ENCODE data around the gene NLRC5. TPM values are rescaled to one million over a fixed set of nuclear protein-coding genes. Genes with fewer than 3 reads are reported as not detected.

Gene NLRC5
- total RNA-seq, 1 donor from 2014 or later, result 44.9 TPM

DNA sequence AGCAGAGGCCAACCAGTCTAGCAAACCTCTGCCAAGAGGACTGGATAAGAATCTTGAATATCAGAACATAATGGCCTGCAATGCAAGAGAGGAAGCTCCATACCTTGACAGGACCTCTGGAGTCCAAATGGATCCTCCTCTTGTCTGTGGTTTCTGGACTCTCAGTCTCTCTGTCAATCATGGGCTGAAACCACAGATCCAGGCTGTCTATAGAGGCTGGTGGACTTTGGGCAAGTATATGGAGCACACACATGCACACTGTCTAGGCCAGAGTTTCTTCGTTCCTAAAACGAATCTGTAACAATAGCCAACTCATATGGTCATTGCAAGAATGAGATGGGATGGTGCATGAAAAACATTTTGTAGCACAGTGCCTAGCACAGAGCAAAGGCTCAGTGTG lies 37.7 kb downstream of the NLRC5 start:
- ATAC-seq (no peak), DNase-seq (no peak)
- no peaks in the 10 kb centered on the region for H3K9me3 ChIP-seq
- no peaks in the 10 kb centered on the region for H3K4me1 ChIP-seq
- H3K36me3 ChIP-seq, result peaks cover under 1% of the 10 kb centered on the region
- intact Hi-C loops (cut with DNase I), result no loop called here
- no peak overlapping the region for H3K27ac ChIP-seq
- H3K27me3 ChIP-seq, result no peaks in the 10 kb centered on the region
- TF ChIP-seq CTCF (IDR thresholded peaks at IDR 0.05), result no peak
- no peak overlapping the region for H3K4me3 ChIP-seq

DNA sequence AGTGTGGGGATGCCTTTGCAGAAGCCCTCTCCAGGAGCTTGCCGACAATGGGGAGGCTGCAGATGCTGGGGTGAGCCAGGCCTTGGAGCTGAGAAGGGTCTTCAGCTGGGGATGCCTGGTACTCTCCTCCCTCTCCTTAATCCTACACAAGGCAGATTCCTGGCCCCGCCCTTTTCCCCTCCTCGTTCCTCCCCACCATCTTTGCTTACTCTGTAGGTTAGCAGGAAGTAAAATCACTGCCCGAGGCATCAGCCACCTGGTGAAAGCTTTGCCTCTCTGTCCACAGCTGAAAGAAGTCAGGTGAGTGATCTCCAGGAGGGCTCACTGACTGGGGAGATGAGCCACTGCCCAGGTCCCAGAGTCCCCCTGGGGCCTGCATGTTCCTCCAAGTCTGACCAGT lies 38.7 kb downstream of the NLRC5 start:
- Histone ChIP-seq H3K36me3 (no peaks in the 10 kb centered on the region), H3K9me3 (no peaks in the 10 kb centered on the region), H3K4me3 (no peak overlapping the region), H3K4me1 (no peaks in the 10 kb centered on the region), H3K27ac (no peak overlapping the region), H3K27me3 (no peaks in the 10 kb centered on the region)
- intact Hi-C loops (cut with DNase I), result no loop called here
- ATAC-seq, result no peak
- no peak for TF ChIP-seq CTCF (IDR thresholded peaks at IDR 0.05)
- no peak for DNase-seq

DNA sequence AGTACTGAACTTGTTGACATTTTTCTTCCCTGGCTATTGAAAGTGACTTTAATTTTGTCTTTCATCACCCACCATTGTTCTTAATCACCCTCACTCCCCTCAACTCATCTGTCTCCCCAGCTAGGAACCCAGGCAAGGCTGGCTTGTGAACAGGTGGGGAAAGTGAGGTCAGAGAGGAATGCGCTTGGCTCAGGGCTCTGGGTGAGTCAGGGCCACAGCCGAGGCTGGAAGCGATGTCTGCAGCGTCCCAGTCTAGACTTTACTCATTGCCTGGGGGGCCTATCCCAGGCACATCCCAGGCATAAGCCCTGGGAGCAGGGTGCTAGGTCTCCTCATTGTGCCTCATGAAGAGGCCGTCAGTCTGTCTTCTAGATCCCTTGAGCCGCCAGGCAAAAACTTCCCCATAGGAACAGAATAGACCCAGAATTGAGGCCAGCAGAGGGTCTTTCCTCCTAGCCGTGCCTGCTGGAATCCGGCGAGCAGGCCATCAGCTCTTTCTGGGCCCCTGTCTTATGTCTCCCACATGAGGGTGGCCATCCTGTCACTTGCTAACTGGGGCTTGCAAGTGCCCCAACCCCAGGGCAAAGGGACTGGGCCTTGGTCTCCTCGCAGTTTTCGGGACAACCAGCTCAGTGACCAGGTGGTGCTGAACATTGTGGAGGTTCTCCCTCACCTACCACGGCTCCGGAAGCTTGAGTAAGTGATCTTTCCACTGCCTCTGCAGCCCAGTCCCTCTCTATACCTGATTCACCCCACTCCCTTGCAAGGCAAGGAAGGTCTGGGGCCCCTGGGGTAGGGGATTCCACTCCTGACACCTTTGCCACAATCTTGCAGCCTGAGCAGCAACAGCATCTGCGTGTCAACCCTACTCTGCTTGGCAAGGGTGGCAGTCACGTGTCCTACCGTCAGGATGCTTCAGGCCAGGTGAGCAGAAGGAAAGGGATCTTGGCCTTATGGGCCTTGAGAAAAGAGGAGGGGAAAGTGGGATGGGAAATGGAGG lies 40.1 kb downstream of the NLRC5 start:
- H3K36me3 ChIP-seq, result peaks cover 9% of the 10 kb centered on the region
- TF ChIP-seq CTCF (IDR thresholded peaks at IDR 0.05), result no peak
- no peaks in the 10 kb centered on the region for H3K27me3 ChIP-seq
- no peaks in the 10 kb centered on the region for H3K9me3 ChIP-seq
- no peaks in the 10 kb centered on the region for H3K4me1 ChIP-seq
- no peak overlapping the region for H3K4me3 ChIP-seq
- intact Hi-C loops (cut with DNase I), result no loop called here
- DNase-seq (no peak), ATAC-seq (no peak)
- H3K27ac ChIP-seq, result no peak overlapping the region

DNA sequence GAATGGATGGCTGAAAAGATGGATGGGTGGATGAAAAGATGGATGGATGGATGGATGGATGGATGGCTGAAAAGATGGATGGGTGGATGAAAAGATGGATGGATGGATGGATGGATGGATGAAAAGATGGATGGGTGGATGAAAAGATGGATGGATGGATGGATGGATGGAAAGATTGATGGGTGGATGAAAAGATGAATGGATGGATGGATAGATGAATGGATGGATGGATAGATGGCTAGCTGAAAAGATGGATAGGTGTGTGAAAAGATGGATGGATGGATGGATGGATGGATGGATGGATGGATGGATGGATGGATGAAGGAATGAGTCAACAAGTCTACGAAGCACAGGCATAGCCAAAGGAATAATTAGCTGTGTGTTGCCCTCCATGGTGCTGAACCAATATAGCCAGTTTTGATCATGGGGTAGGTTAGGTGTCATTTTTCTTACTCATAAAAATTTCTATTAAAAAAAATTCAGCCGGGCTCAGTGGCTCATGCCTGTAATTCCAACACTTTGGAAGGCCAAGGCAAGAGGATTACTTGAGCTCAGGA lies 41.1 kb downstream of the NLRC5 start:
- no peaks in the 10 kb centered on the region for H3K4me1 ChIP-seq
- peaks cover 18% of the 10 kb centered on the region for H3K36me3 ChIP-seq
- no peaks in the 10 kb centered on the region for H3K9me3 ChIP-seq
- ATAC-seq (no peak), DNase-seq (no peak)
- intact Hi-C loops (cut with DNase I), result no loop called here
- no peak overlapping the region for H3K4me3 ChIP-seq
- no peaks in the 10 kb centered on the region for H3K27me3 ChIP-seq
- H3K27ac ChIP-seq, result no peak overlapping the region
- no peak for TF ChIP-seq CTCF (IDR thresholded peaks at IDR 0.05)

GRCh38 chr16:57031156-57031555 lies 41.8 kb downstream of the NLRC5 start:
- no peak for ATAC-seq
- H3K27ac ChIP-seq, result no peak overlapping the region
- TF ChIP-seq CTCF (IDR thresholded peaks at IDR 0.05), result no peak
- H3K4me1 ChIP-seq, result no peaks in the 10 kb centered on the region
- no peak for DNase-seq
- H3K9me3 ChIP-seq, result no peaks in the 10 kb centered on the region
- H3K4me3 ChIP-seq, result no peak overlapping the region
- H3K27me3 ChIP-seq, result no peaks in the 10 kb centered on the region
- intact Hi-C loops (cut with DNase I), result no loop called here
- H3K36me3 ChIP-seq, result peaks cover 22% of the 10 kb centered on the region
